Endothelial cell of umbilical vein (primary cell): ENCODE results near the gene RNGTT. TPM values are rescaled to one million over a fixed set of nuclear protein-coding genes. Genes with fewer than 3 reads are reported as not detected.
A peak's percentile ranks its signal among the peaks of the same experiment; 100 is the strongest.

Experiments used
- BruUV-seq: library from RNA; stranded (reverse); fragments of 400-500 nt; replicated peaks from 2 replicates; lab custom pipeline; 2021; lab: Mats Ljungman, UMichigan
- CTCF ChIA-PET: fragments of 300-600, 350-600 bp; sonication (Branson Sonifier 250); formaldehyde crosslinking; loops from one replicate; lab custom pipeline; 2021; ENCODE audit warnings: antibody characterized with exemption, inconsistent platforms; lab: Charles Lee
- POLR2A ChIA-PET: fragments of 300-600, 350-600 bp; sonication (Branson Sonifier 250); formaldehyde crosslinking; loops from one replicate; lab custom pipeline; 2021; ENCODE audit warnings: antibody characterized with exemption, inconsistent platforms; lab: Charles Lee
- DNase-seq: peaks from one replicate; pipeline ENCODE4 v3.0.0-alpha.2; 2011; ENCODE audit warnings: low read depth, low spot score
- FAIRE-seq: peaks from 2 replicates; lab custom pipeline; 2011; peaks lifted over from hg19 to GRCh38; lab: Jason Lieb, UNC
- H2AFZ ChIP-seq: 2 replicates; pipeline ENCODE4 v1.6.0; 2012; ENCODE audit warnings: low read depth, low read length, control low read depth, inconsistent platforms
- H3K27ac ChIP-seq: 2 replicates; pipeline ENCODE4 v1.5.1; 2011; ENCODE audit warnings: low read depth, mild to moderate bottlenecking, control low read depth, low read length, moderate library complexity; ENCODE audit not compliant: insufficient read depth
- H3K27me3 ChIP-seq, 2 experiments: 2 replicates each; pipeline versions ENCODE4 v1.6.0 to v1.6.1; 2011; ENCODE audit warnings: low read length in 2 of 2, mixed read lengths in 1 of 2; ENCODE audit not compliant: control insufficient read depth in 2 of 2, insufficient read depth in 2 of 2
- H3K36me3 ChIP-seq, 2 experiments: 2 replicates in 1 of 2; 3 replicates in 1 of 2; pipeline ENCODE4 v1.5.1; 2011; ENCODE audit warnings: low read length in 2 of 2, mild to moderate bottlenecking in 1 of 2, moderate library complexity in 1 of 2; ENCODE audit not compliant: control insufficient read depth in 2 of 2, insufficient read depth in 2 of 2; ENCODE audit errors: extremely low read depth in 1 of 2
- H3K4me1 ChIP-seq: 3 replicates; pipeline ENCODE4 v1.5.1; 2011; ENCODE audit warnings: mild to moderate bottlenecking, low read length; ENCODE audit not compliant: control insufficient read depth, insufficient read depth; ENCODE audit errors: extremely low read depth
- H3K4me2 ChIP-seq: 2 replicates; pipeline ENCODE4 v1.6.1; 2011; ENCODE audit warnings: low read length, control low read depth, mixed read lengths; ENCODE audit not compliant: insufficient read depth
- H3K4me3 ChIP-seq, 3 experiments: fragments of 200-600 bp in 1 of 3; sonication (generic), shearing (Covaris generic) in 1 of 3; replicated peaks in 1 of 3; 2 replicates each; pipeline ENCODE4 v1.5.1; 2011 to 2016; ENCODE audit warnings: control low read depth in 3 of 3, low read length in 3 of 3, mild to moderate bottlenecking in 2 of 3, inconsistent platforms in 1 of 3, low read depth in 1 of 3, moderate library complexity in 1 of 3; ENCODE audit not compliant: insufficient read depth in 1 of 3
- H3K79me2 ChIP-seq: 2 replicates; pipeline ENCODE4 v1.6.0; 2012; ENCODE audit warnings: low read length, inconsistent platforms; ENCODE audit not compliant: control insufficient read depth, insufficient read depth
- H3K9ac ChIP-seq: replicated peaks from 2 replicates; pipeline ENCODE3; 2011; ENCODE audit warnings: low read length, control low read depth; ENCODE audit not compliant: insufficient read depth; ENCODE audit errors: extremely low read depth
- H3K9me1 ChIP-seq: replicated peaks from 3 replicates; pipeline ENCODE4 v1.6.0; 2011; ENCODE audit warnings: mild to moderate bottlenecking, low read length; ENCODE audit not compliant: control insufficient read depth, insufficient read depth; ENCODE audit errors: extremely low read depth
- H3K9me3 ChIP-seq: replicated peaks from 2 replicates; pipeline ENCODE4 v1.5.1; 2012; ENCODE audit warnings: low read length, inconsistent platforms; ENCODE audit not compliant: control insufficient read depth, insufficient read depth
- H4K20me1 ChIP-seq: replicated peaks from 2 replicates; pipeline ENCODE3; 2011; ENCODE audit warnings: mild to moderate bottlenecking, low read length; ENCODE audit not compliant: control insufficient read depth, insufficient read depth; ENCODE audit errors: extremely low read depth
- CTCF ChIP-seq, 2 donors: IDR thresholded peaks; 1 replicate in 1 of 2; 2 replicates in 1 of 2; pipeline ENCODE4 v1.5.1; 2011; ENCODE audit warnings: low read length in 2 of 2, mild to moderate bottlenecking in 2 of 2, moderate library complexity in 2 of 2, control low read depth in 1 of 2, inconsistent platforms in 1 of 2, low read depth in 1 of 2; ENCODE audit not compliant: insufficient read depth in 1 of 2; ENCODE audit errors: extremely low read depth in 1 of 2
- EZH2 ChIP-seq: IDR thresholded peaks from 2 replicates; pipeline ENCODE4 v1.6.1; 2012; ENCODE audit warnings: borderline replicate concordance, low read depth, mild to moderate bottlenecking, moderate library complexity, low read length, inconsistent platforms; ENCODE audit not compliant: severe bottlenecking
- FOS ChIP-seq: IDR thresholded peaks from 2 replicates; pipeline ENCODE4 v1.6.1; 2011; ENCODE audit warnings: mild to moderate bottlenecking, low read length, moderate library complexity, borderline replicate concordance; ENCODE audit not compliant: insufficient read depth
- GATA2 ChIP-seq: IDR thresholded peaks from 2 replicates; pipeline ENCODE4 v1.7.0; 2011; ENCODE audit warnings: low read depth, mild to moderate bottlenecking, moderate library complexity, mixed read lengths, low read length; ENCODE audit not compliant: insufficient read length, insufficient read depth
- JUN ChIP-seq: IDR thresholded peaks from 2 replicates; pipeline ENCODE4 v1.6.1; 2011; ENCODE audit warnings: borderline replicate concordance, low read depth; ENCODE audit not compliant: insufficient read length, insufficient read depth
- MYC ChIP-seq: IDR thresholded peaks from one replicate; pipeline ENCODE4 v1.6.1; 2011; ENCODE audit warnings: mild to moderate bottlenecking, low read depth, low read length
- POLR2A ChIP-seq: IDR thresholded peaks from 2 replicates; pipeline ENCODE4 v1.6.1; 2012; ENCODE audit warnings: low read depth, mild to moderate bottlenecking, control low read depth, low read length
- POLR2AphosphoS5 ChIP-seq: IDR thresholded peaks from 2 replicates; pipeline ENCODE4 v1.6.1; 2012; ENCODE audit warnings: low read depth, mild to moderate bottlenecking, control low read depth, low read length, moderate library complexity; ENCODE audit not compliant: insufficient read depth
- dilution Hi-C: fragments of 300-500 bp; cut with MboI; formaldehyde crosslinking; loops from one replicate; pipeline ENCODE4 v1.15.0; 2019; ENCODE audit warnings: low sequenced_read_pairs; ENCODE audit not compliant: extremely low pct_ligation_motif_present
- intact Hi-C: fragments of 100-400 bp; cut with micrococcal nuclease; formaldehyde crosslinking; loops from one replicate; pipeline ENCODE4 v1.10.0; 2022
- polyA plus RNA-seq, 4 experiments: library from polyadenylated mRNA; depleted of rRNA in 3 of 4; stranded (reverse) in 3 of 4; unstranded in 1 of 4; fragments of >200 nt; gene quantifications; 2 replicates each; pipeline versions ENCODE4 v1.2.1 to v1.2.3, GENCODE V29; 2011 to 2012; ENCODE audit warnings: missing spikeins in 1 of 4
- total RNA-seq: library from RNA; stranded (reverse); gene quantifications from 2 replicates; pipeline ENCODE4 v1.2.3, GENCODE V29; 2021
- TF ChIP-seq, protein P1 (sequence below): IDR thresholded peaks from 2 replicates; pipeline ENCODE4 v1.6.1; 2011; ENCODE audit not compliant: insufficient read depth, insufficient read length

RNGTT gene
- total and polyA plus RNA-seq, 2 donors (not counting 3 experiments of a cell fraction or from before 2014, with no cell fraction given): 2.1 to 13.1 TPM

DNA sequence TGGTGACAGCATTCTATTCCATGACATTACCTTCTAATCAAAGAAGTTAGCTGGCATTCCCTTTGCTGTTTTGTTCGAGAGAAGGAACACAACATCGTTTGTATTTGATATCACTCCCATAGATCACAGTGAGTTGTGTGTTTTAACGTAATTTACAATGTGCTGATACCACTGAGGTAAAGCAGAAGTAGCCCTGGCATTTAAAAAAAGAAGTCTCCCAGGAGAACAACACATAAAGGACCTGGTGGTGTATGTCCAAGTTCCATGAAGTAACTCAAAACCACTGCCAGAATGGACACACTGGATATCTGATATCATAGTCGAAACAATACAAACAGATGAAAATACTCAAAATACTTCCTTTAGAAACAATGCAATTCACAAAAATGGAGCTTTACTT, 351.7 kb downstream of the RNGTT start:
- intact Hi-C loops: no loop called here
- POLR2A ChIA-PET: no interaction called here
- DNase-seq (no peak), FAIRE-seq (no peak)
- Histone ChIP-seq H3K4me2 (no peak overlapping the region), H3K9ac (no peak overlapping the region), H3K27ac (no peak overlapping the region), H3K9me1 (no peaks in the 10 kb centered on the region), H4K20me1 (no peaks in the 10 kb centered on the region), H2AFZ (no peak overlapping the region), H3K9me3 (no peaks in the 10 kb centered on the region), H3K4me1 (no peaks in the 10 kb centered on the region), H3K27me3 (no peaks in the 10 kb centered on the region), H3K36me3 (no peaks in the 10 kb centered on the region), H3K4me3 (no peak overlapping the region), H3K79me2 (no peaks in the 10 kb centered on the region)
- TF ChIP-seq, protein P1, sequence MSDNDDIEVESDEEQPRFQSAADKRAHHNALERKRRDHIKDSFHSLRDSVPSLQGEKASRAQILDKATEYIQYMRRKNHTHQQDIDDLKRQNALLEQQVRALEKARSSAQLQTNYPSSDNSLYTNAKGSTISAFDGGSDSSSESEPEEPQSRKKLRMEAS: no peak
- no peak for TF ChIP-seq EZH2
- no peak for TF ChIP-seq POLR2A
- no peak for TF ChIP-seq FOS
- no peak for TF ChIP-seq POLR2AphosphoS5
- TF ChIP-seq JUN: no peak
- TF ChIP-seq MYC: no peak
- no peak for TF ChIP-seq GATA2
- TF ChIP-seq CTCF (IDR thresholded peaks at IDR 0.05; ENCODE audit: extremely low read depth in 1 of 2, insufficient read depth in 1 of 2, low read depth in 1 of 2, low read length in 2 of 2): no peak
- CTCF ChIA-PET: no interaction called here
- BruUV-seq: TSS peak; percentile 40
- dilution Hi-C loops: no loop called here
